K562 (cell line): ENCODE results near the gene KIF9. TPM values are rescaled to one million over a fixed set of nuclear protein-coding genes. Genes with fewer than 3 reads are reported as not detected.
A peak's percentile ranks its signal among the peaks of the same experiment; 100 is the strongest.

Experiments
- ATAC-seq: fragments of 200-7000 bp; cut with Tn5 transposase; 3 replicates; pipeline ENCODE4 v1.9.1; 2020; ENCODE audit warnings: moderate library complexity
- BruUV-seq: library from RNA; stranded (reverse); fragments of 400-500 nt; replicated peaks from 2 replicates; lab custom pipeline; 2021; lab: Mats Ljungman, UMichigan
- CTCF ChIA-PET: fragments of 300-600 bp; formaldehyde crosslinking; extraction: SDS; loops from one replicate; lab custom pipeline; 2021; ENCODE audit warnings: low intra/inter-chr PET ratio; lab: Yijun Ruan, JAX
- POLR2A ChIA-PET: fragments of 300-600, 350-650 bp; sonication (Branson Sonifier 250); formaldehyde crosslinking; extraction: SDS; loops from one replicate; lab custom pipeline; 2021; ENCODE audit warnings: antibody characterized with exemption, inconsistent platforms; lab: Yijun Ruan, JAX
- DNase-seq, 4 experiments: peaks; one replicate each; pipeline versions ENCODE4 v3.0.0 to v3.0.0-alpha.2; 2011 to 2018; ENCODE audit warnings: low spot score in 3 of 4, mixed read lengths in 3 of 4; ENCODE audit errors: extremely low read depth in 1 of 4
- FAIRE-seq: peaks from 2 replicates; lab custom pipeline; 2011; peaks lifted over from hg19 to GRCh38; lab: Jason Lieb, UNC
- H2AFZ ChIP-seq: 2 replicates; pipeline ENCODE4 v1.6.0; 2011; ENCODE audit warnings: low read depth, low read length, control low read depth, inconsistent platforms
- H3K27ac ChIP-seq: fragments of 200-600 bp; 3 replicates; pipeline ENCODE4 v1.8.0; 2011; ENCODE audit warnings: low read depth, mild to moderate bottlenecking, control low read depth, inconsistent platforms, low read length, moderate library complexity, mixed read lengths; ENCODE audit errors: extremely low read depth
- H3K27me3 ChIP-seq, 2 experiments: fragments of 300-600 bp in 1 of 2; 2 replicates in 1 of 2; 3 replicates in 1 of 2; pipeline versions ENCODE4 v1.6.0 to v1.8.0; 2011; ENCODE audit warnings: inconsistent platforms in 2 of 2, low read length in 2 of 2, mild to moderate bottlenecking in 1 of 2, mixed read lengths in 1 of 2, moderate library complexity in 1 of 2; ENCODE audit not compliant: control insufficient read depth in 2 of 2, insufficient read depth in 2 of 2
- H3K36me3 ChIP-seq: fragments of 300-600 bp; 3 replicates; pipeline ENCODE4 v1.8.0; 2011; ENCODE audit warnings: mild to moderate bottlenecking, low read length, inconsistent platforms; ENCODE audit not compliant: control insufficient read depth, insufficient read depth
- H3K4me1 ChIP-seq, 2 experiments: fragments of 200-600 bp in 1 of 2; replicated peaks in 1 of 2; 2 replicates in 1 of 2; 3 replicates in 1 of 2; pipeline versions ENCODE4 v1.5.1 to v1.8.0; 2011; ENCODE audit warnings: inconsistent platforms in 2 of 2, low read length in 2 of 2, mild to moderate bottlenecking in 1 of 2, mixed read lengths in 1 of 2, moderate library complexity in 1 of 2; ENCODE audit not compliant: control insufficient read depth in 2 of 2, insufficient read depth in 2 of 2
- H3K4me2 ChIP-seq: 2 replicates; pipeline ENCODE4 v1.6.1; 2011; ENCODE audit warnings: low read length, control low read depth, inconsistent platforms, mixed read lengths; ENCODE audit not compliant: insufficient read depth
- H3K4me3 ChIP-seq: fragments of 200-600 bp; sonication (generic), shearing (Covaris generic); 2 replicates; pipeline ENCODE4 v1.5.1; 2016; ENCODE audit warnings: control low read depth, inconsistent platforms
- H3K79me2 ChIP-seq: fragments of 200-600 bp; 3 replicates; pipeline ENCODE4 v1.8.0; 2011; ENCODE audit warnings: low read length, inconsistent platforms; ENCODE audit not compliant: control insufficient read depth, insufficient read depth
- H3K9ac ChIP-seq, 2 experiments: 2 replicates each; pipeline versions ENCODE4 v1.6.0 to v1.6.1; 2011; ENCODE audit warnings: low read depth in 2 of 2, low read length in 2 of 2, control low read depth in 1 of 2, inconsistent platforms in 1 of 2, mild to moderate bottlenecking in 1 of 2, mixed read lengths in 1 of 2; ENCODE audit not compliant: insufficient read depth in 1 of 2
- H3K9me1 ChIP-seq: one replicate; pipeline ENCODE4 v1.6.0; 2011; ENCODE audit warnings: inconsistent platforms, mild to moderate bottlenecking, low read length, moderate library complexity; ENCODE audit not compliant: control insufficient read depth, insufficient read depth
- H3K9me3 ChIP-seq: replicated peaks from 2 replicates; pipeline ENCODE4 v1.5.1; 2011; ENCODE audit warnings: low read depth, low read length, inconsistent platforms; ENCODE audit not compliant: control insufficient read depth, insufficient read depth
- H4K20me1 ChIP-seq: replicated peaks from 2 replicates; pipeline ENCODE4 v1.6.1; 2011; ENCODE audit warnings: low read length, inconsistent platforms, mixed read lengths; ENCODE audit not compliant: control insufficient read depth, insufficient read depth
- AFF4 ChIP-seq: sonication (generic); formaldehyde crosslinking; IDR thresholded peaks from 2 replicates; pipeline ENCODE4 v1.8.0; 2023; ENCODE audit warnings: mild to moderate bottlenecking, missing genetic modification reagents
- BRD9 ChIP-seq: fragments of 450-650 bp; IDR thresholded peaks from 2 replicates; pipeline ENCODE4 v1.6.1; 2018; ENCODE audit warnings: low read depth; ENCODE audit not compliant: partially characterized antibody
- CREM ChIP-seq: IDR thresholded peaks from 2 replicates; pipeline ENCODE4 v1.6.1; 2014; ENCODE audit warnings: antibody characterized with exemption, low read depth
- DNMT1 ChIP-seq: fragments of 450-650 bp; IDR thresholded peaks from 2 replicates; pipeline ENCODE4 v1.6.1; 2016; ENCODE audit warnings: antibody characterized with exemption, mild to moderate bottlenecking
- JUND ChIP-seq, 2 experiments: IDR thresholded peaks; 2 replicates in 1 of 2; 3 replicates in 1 of 2; pipeline ENCODE4 v1.6.1; 2011; ENCODE audit warnings: borderline replicate concordance in 2 of 2, low read depth in 2 of 2, low read length in 2 of 2, improper control_type of control experiment in 1 of 2, missing biosample characterization in 1 of 2, missing genetic modification characterization in 1 of 2, missing genetic modification reagents in 1 of 2
- KLF16 ChIP-seq: IDR thresholded peaks from 2 replicates; pipeline ENCODE4 v1.6.1; 2016; ENCODE audit warnings: antibody characterized with exemption
- SMAD2 ChIP-seq: fragments of 150-350 bp; IDR thresholded peaks from 2 replicates; pipeline ENCODE4 v1.6.1; 2014; ENCODE audit warnings: low read depth, mild to moderate bottlenecking, low read length
- SP1 ChIP-seq: sonication (generic); formaldehyde crosslinking; IDR thresholded peaks from 2 replicates; pipeline ENCODE4 v1.8.1; 2022; ENCODE audit warnings: mild to moderate bottlenecking, missing genetic modification reagents
- THRAP3 ChIP-seq: fragments of 450-650 bp; IDR thresholded peaks from 2 replicates; pipeline ENCODE4 v1.6.1; 2016; ENCODE audit warnings: mild to moderate bottlenecking, inconsistent platforms, borderline replicate concordance
- ZNF253 ChIP-seq: fragments of 250-450 bp; sonication (Bioruptor Pico); conservative IDR thresholded peaks from 2 replicates; pipeline ENCODE4 v1.6.1; 2021; ENCODE audit warnings: mild to moderate bottlenecking
- WGBS: fragments of 100-300 bp; shearing (Covaris generic); methylation state at CpG from one replicate; pipeline ENCODE4 v1.1.6; 2016; ENCODE audit warnings: low coverage, mixed read lengths; ENCODE audit not compliant: insufficient coverage; ENCODE audit errors: missing lambda C conversion rate; 5-methylcytosine and 5-hydroxymethylcytosine counted together
- in situ Hi-C: fragments of 300-500 bp; cut with MboI; formaldehyde crosslinking; loops from 4 replicates; pipeline ENCODE4 v1.15.0; 2018; ENCODE audit warnings: inconsistent platforms, mixed read lengths
- intact Hi-C: fragments of 100-400 bp; cut with micrococcal nuclease; formaldehyde crosslinking; loops from 2 replicates; pipeline ENCODE4 v1.14.2; 2022
- polyA plus RNA-seq, 8 experiments: library from polyadenylated mRNA; depleted of rRNA in 4 of 8; stranded (reverse) in 5 of 8; unstranded in 3 of 8; fragments of >200 nt; fragmentation: Nextera tagmentation in 2 of 8; fragmentation: Illumina TruSeq in 1 of 8; extraction: Ambion mirVana in 2 of 8; extraction: Trizol in 1 of 8; gene quantifications; 2 replicates each; pipeline versions ENCODE4 v1.2.1 to v1.2.3, GENCODE V29; 2011 to 2014; ENCODE audit warnings: inconsistent platforms in 1 of 8, missing spikeins in 1 of 8
- total RNA-seq, 7 experiments: library from RNA; depleted of rRNA in 6 of 7; stranded (reverse); fragments of >200 nt in 6 of 7; fragmentation: Illumina TruSeq in 2 of 7; extraction: Trizol in 2 of 7; gene quantifications; 2 replicates each; pipeline versions ENCODE4 v1.2.1 to v1.2.3, GENCODE V29; 2011 to 2021; ENCODE audit warnings: low replicate concordance in 1 of 7
- TF ChIP-seq, protein P1 (sequence below): fragments of 200-800 bp; sonication (Bioruptor generic); IDR thresholded peaks from 2 replicates; pipeline ENCODE4 v1.6.1; 2017; ENCODE audit warnings: missing genetic modification characterization, missing compliant biosample characterization

Gene KIF9
- total and polyA plus RNA-seq, 9 of the 15 experiments (the other 6 are each of a cell fraction or from before 2014, with no cell fraction given) = 16.9 to 56.9 (median 25.0) TPM

DNA sequence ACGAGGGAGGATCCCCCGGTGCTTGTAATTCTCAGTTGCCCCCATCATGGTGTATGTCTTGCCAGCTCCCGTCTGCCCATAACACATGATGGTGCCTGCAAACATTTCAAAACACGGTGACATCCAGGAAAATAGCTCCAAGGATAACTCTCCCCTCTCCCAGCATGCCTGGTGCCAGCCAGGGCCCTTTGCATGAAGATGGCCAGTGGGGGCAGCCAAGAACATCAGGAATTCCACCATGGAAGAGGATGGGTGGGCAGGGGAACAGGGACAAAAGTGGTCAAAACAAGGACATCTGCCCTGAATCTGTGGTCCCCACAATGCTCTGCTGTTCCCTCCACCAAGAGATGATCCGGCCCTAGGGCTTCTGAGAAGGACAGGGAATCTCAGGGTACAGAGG lies 9.0 kb downstream of the KIF9 start:
- ATAC-seq (no peak), FAIRE-seq (no peak), DNase-seq (no peak)
- H3K4me2 ChIP-seq = no peak overlapping the region
- BruUV-seq = no TSS peak
- H3K9ac ChIP-seq = peak overlapping the region in 1 of 2 experiments; percentile 2; a peak in 1 of 4 replicates
- H3K36me3 ChIP-seq = peaks cover 7% of the 10 kb centered on the region; the same call in 1 of the 3 replicates
- CTCF ChIA-PET = interaction anchor here (1.4 kb wide), 1 partner anchor 50 kb away, joined by 7 read pairs; no protein-coding TSS in a partner anchor
- TF ChIP-seq CREM (no peak), ZNF253 (CRISPR knock-in tag) (no peak), SMAD2 (no peak), BRD9 (no peak), SP1 (CRISPR knock-in tag) (no peak), KLF16 (no peak), JUND (IDR thresholded peaks at IDR 0.05; ENCODE audit: borderline replicate concordance, low read depth, low read length) (no peak), JUND (tag; IDR thresholded peaks at IDR 0.05; ENCODE audit: borderline replicate concordance, low read depth, low read length) (no peak), DNMT1 (no peak), THRAP3 (no peak), AFF4 (CRISPR knock-in tag) (no peak)
- TF ChIP-seq, protein P1, sequence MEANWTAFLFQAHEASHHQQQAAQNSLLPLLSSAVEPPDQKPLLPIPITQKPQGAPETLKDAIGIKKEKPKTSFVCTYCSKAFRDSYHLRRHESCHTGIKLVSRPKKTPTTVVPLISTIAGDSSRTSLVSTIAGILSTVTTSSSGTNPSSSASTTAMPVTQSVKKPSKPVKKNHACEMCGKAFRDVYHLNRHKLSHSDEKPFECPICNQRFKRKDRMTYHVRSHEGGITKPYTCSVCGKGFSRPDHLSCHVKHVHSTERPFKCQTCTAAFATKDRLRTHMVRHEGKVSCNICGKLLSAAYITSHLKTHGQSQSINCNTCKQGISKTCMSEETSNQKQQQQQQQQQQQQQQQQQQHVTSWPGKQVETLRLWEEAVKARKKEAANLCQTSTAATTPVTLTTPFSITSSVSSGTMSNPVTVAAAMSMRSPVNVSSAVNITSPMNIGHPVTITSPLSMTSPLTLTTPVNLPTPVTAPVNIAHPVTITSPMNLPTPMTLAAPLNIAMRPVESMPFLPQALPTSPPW (CRISPR knock-in tag) = no peak
- no peak overlapping the region for H3K4me3 ChIP-seq
- H3K4me1 ChIP-seq = no peaks in the 10 kb centered on the region
- H3K9me1 ChIP-seq = no peaks in the 10 kb centered on the region
- POLR2A ChIA-PET = interaction anchor here (1.5 kb wide), 1 partner anchor 8 kb away, joined by 4 read pairs; no protein-coding TSS in a partner anchor
- no peaks in the 10 kb centered on the region for H3K9me3 ChIP-seq
- no peaks in the 10 kb centered on the region for H4K20me1 ChIP-seq
- 60% methylated on average over 5 of the region's 5 CpGs for WGBS
- no peak overlapping the region for H2AFZ ChIP-seq
- in situ Hi-C loops = no loop called here
- H3K27me3 ChIP-seq = no peaks in the 10 kb centered on the region
- H3K79me2 ChIP-seq = no peaks in the 10 kb centered on the region
- intact Hi-C loops = no loop called here
- no peak overlapping the region for H3K27ac ChIP-seq
